H9 (cell line): Measurements from ENCODE around the gene LEMD1. TPM values are rescaled to one million over a fixed set of nuclear protein-coding genes. Genes with fewer than 3 reads are reported as not detected.
A peak's percentile ranks its signal among the peaks of the same experiment; 100 is the strongest.

Experiments
- DNase-seq: peaks from one replicate; pipeline ENCODE4 v3.0.0-alpha.2; 2017
- H2AFZ ChIP-seq: one replicate; pipeline ENCODE4 v1.6.1; 2013; ENCODE audit warnings: mild to moderate bottlenecking, low read length, control low read depth, moderate library complexity
- H2AK5ac ChIP-seq: 2 replicates; pipeline ENCODE4 v1.6.1; 2013; ENCODE audit warnings: low read length, control low read depth, mixed read lengths; ENCODE audit not compliant: insufficient read length
- H2BK120ac ChIP-seq: one replicate; pipeline ENCODE4 v1.6.1; 2013; ENCODE audit warnings: low read depth, mild to moderate bottlenecking, low read length, control low read depth, inconsistent platforms; ENCODE audit not compliant: poor library complexity, severe bottlenecking
- H2BK12ac ChIP-seq: 2 replicates; pipeline ENCODE4 v1.6.1; 2013; ENCODE audit warnings: low read length, control low read depth, mixed read lengths, low read depth; ENCODE audit not compliant: insufficient read length
- H2BK15ac ChIP-seq: 2 replicates; pipeline ENCODE4 v1.6.1; 2013; ENCODE audit warnings: low read depth, low read length, control low read depth
- H2BK20ac ChIP-seq: one replicate; pipeline ENCODE4 v1.6.1; 2013; ENCODE audit warnings: low read depth, mild to moderate bottlenecking, low read length, control low read depth, inconsistent platforms; ENCODE audit not compliant: poor library complexity, severe bottlenecking
- H2BK5ac ChIP-seq: 2 replicates; pipeline ENCODE4 v1.6.1; 2013; ENCODE audit warnings: low read length, control low read depth, mixed read lengths; ENCODE audit not compliant: insufficient read length
- H3K14ac ChIP-seq: 2 replicates; pipeline ENCODE4 v1.6.1; 2013; ENCODE audit warnings: low read length, control low read depth; ENCODE audit not compliant: insufficient read depth
- H3K18ac ChIP-seq: 2 replicates; pipeline ENCODE4 v1.6.1; 2013; ENCODE audit warnings: low read depth, mild to moderate bottlenecking, mixed read lengths, low read length, control low read depth; ENCODE audit not compliant: insufficient read length
- H3K23ac ChIP-seq: 2 replicates; pipeline ENCODE4 v1.6.1; 2013; ENCODE audit warnings: low read length, control low read depth, mixed read lengths, low read depth; ENCODE audit not compliant: insufficient read length
- H3K23me2 ChIP-seq: 2 replicates; pipeline ENCODE4 v1.6.1; 2013; ENCODE audit warnings: low read depth, mild to moderate bottlenecking, mixed read lengths, low read length, control low read depth; ENCODE audit not compliant: insufficient read length, poor library complexity, severe bottlenecking
- H3K27ac ChIP-seq: 2 replicates; pipeline ENCODE4 v1.5.1; 2013; ENCODE audit warnings: low read length, control low read depth, mixed read lengths, low read depth; ENCODE audit not compliant: insufficient read length
- H3K27me3 ChIP-seq: 2 replicates; pipeline ENCODE4 v1.6.1; 2013; ENCODE audit warnings: low read length, control low read depth, inconsistent platforms; ENCODE audit not compliant: insufficient read depth
- H3K4ac ChIP-seq: 2 replicates; pipeline ENCODE4 v1.6.1; 2013; ENCODE audit warnings: low read depth, mild to moderate bottlenecking, control low read depth, inconsistent platforms, low read length, moderate library complexity
- H3K4me1 ChIP-seq: 2 replicates; pipeline ENCODE4 v1.6.1; 2013; ENCODE audit warnings: low read length, control low read depth, inconsistent platforms; ENCODE audit not compliant: insufficient read depth
- H3K4me2 ChIP-seq: 2 replicates; pipeline ENCODE4 v1.6.1; 2013; ENCODE audit warnings: low read length, control low read depth, mixed read lengths; ENCODE audit not compliant: insufficient read length, insufficient read depth
- H3K56ac ChIP-seq: 2 replicates; pipeline ENCODE4 v1.6.1; 2013; ENCODE audit warnings: low read depth, mild to moderate bottlenecking, mixed read lengths, low read length, control low read depth; ENCODE audit not compliant: insufficient read length
- H3K79me1 ChIP-seq: 2 replicates; pipeline ENCODE4 v1.6.1; 2013; ENCODE audit warnings: low read depth, mild to moderate bottlenecking, moderate library complexity, low read length, control low read depth, inconsistent platforms; ENCODE audit not compliant: insufficient read depth, poor library complexity, severe bottlenecking
- H3K79me2 ChIP-seq: 2 replicates; pipeline ENCODE4 v1.6.1; 2013; ENCODE audit warnings: low read length, control low read depth, inconsistent platforms; ENCODE audit not compliant: insufficient read depth
- H3K9ac ChIP-seq: 2 replicates; pipeline ENCODE4 v1.6.1; 2013; ENCODE audit warnings: low read length, control low read depth, mixed read lengths; ENCODE audit not compliant: insufficient read length; ENCODE audit errors: extremely low read depth
- H3K9me3 ChIP-seq: one replicate; pipeline ENCODE4 v1.6.1; 2013; ENCODE audit warnings: low read depth, low read length, inconsistent platforms; ENCODE audit not compliant: control insufficient read depth
- H3T11ph ChIP-seq: one replicate; pipeline ENCODE4 v1.6.1; 2013; ENCODE audit warnings: mild to moderate bottlenecking, low read length, control low read depth, inconsistent platforms
- H4K20me1 ChIP-seq: one replicate; pipeline ENCODE4 v1.6.1; 2013; ENCODE audit not compliant: control insufficient read depth, insufficient read length, insufficient read depth
- H4K5ac ChIP-seq: 2 replicates; pipeline ENCODE4 v1.6.1; 2013; ENCODE audit warnings: low read depth, mild to moderate bottlenecking, mixed read lengths, low read length, control low read depth; ENCODE audit not compliant: insufficient read length
- H4K8ac ChIP-seq: replicated peaks from 2 replicates; pipeline ENCODE4 v1.6.1; 2013; ENCODE audit warnings: low read length, control low read depth, mixed read lengths, low read depth; ENCODE audit not compliant: insufficient read length
- H4K91ac ChIP-seq: 2 replicates; pipeline ENCODE4 v1.6.1; 2013; ENCODE audit warnings: low read depth, mild to moderate bottlenecking, moderate library complexity, mixed read lengths, low read length, control low read depth; ENCODE audit not compliant: insufficient read length
- H3K27ac Mint-ChIP-seq, 3 experiments: 2 replicates in 2 of 3; 3 replicates in 1 of 3; pipeline ENCODE4 v1.8.0; 2020 to 2021; ENCODE audit warnings: mixed read lengths in 3 of 3, mild to moderate bottlenecking in 1 of 3, moderate library complexity in 1 of 3
- H3K27me3 Mint-ChIP-seq: 2 replicates; pipeline ENCODE4 v1.8.0; 2021; ENCODE audit warnings: low read depth, mild to moderate bottlenecking, moderate library complexity, mixed read lengths
- H3K36me3 Mint-ChIP-seq, 3 experiments: 2 replicates in 2 of 3; 3 replicates in 1 of 3; pipeline ENCODE4 v1.8.0; 2020 to 2021; ENCODE audit warnings: low read depth in 3 of 3, mixed read lengths in 3 of 3; ENCODE audit not compliant: insufficient read depth in 1 of 3
- H3K4me1 Mint-ChIP-seq, 2 experiments: 2 replicates each; pipeline ENCODE4 v1.8.0; 2020; ENCODE audit warnings: mixed read lengths in 2 of 2
- H3K4me3 Mint-ChIP-seq, 2 experiments: 2 replicates in 1 of 2; 3 replicates in 1 of 2; pipeline ENCODE4 v1.8.0; 2020 to 2021; ENCODE audit warnings: mild to moderate bottlenecking in 2 of 2, mixed read lengths in 2 of 2, moderate library complexity in 1 of 2
- H3K9me3 Mint-ChIP-seq, 2 experiments: 2 replicates in 1 of 2; 3 replicates in 1 of 2; pipeline ENCODE4 v1.8.0; 2020; ENCODE audit warnings: mild to moderate bottlenecking in 2 of 2, mixed read lengths in 2 of 2, moderate library complexity in 1 of 2
- WGBS: extraction: QIAGEN DNeasy Blood & Tissue Kit; methylation state at CpG from one replicate; pipeline ENCODE4 v1.1.7; 2013; ENCODE audit warnings: missing lambda C conversion rate, low lambda C conversion rate, mixed read lengths; ENCODE audit not compliant: insufficient read length; ENCODE audit errors: extremely low coverage; 5-methylcytosine and 5-hydroxymethylcytosine counted together
- total RNA-seq: library from RNA; stranded (reverse); gene quantifications from 2 replicates; pipeline ENCODE4 v1.2.1, GENCODE V29; 2021
- TF ChIP-seq, protein P1 (sequence below): fragments of 200-600 bp; sonication (generic); conservative IDR thresholded peaks from 3 replicates; pipeline ENCODE4 v1.8.0; 2021; ENCODE audit warnings: antibody characterized with exemption, mild to moderate bottlenecking

LEMD1 gene
- total RNA-seq, 1 experiment from 2014 or later, result 11.8 TPM

DNA sequence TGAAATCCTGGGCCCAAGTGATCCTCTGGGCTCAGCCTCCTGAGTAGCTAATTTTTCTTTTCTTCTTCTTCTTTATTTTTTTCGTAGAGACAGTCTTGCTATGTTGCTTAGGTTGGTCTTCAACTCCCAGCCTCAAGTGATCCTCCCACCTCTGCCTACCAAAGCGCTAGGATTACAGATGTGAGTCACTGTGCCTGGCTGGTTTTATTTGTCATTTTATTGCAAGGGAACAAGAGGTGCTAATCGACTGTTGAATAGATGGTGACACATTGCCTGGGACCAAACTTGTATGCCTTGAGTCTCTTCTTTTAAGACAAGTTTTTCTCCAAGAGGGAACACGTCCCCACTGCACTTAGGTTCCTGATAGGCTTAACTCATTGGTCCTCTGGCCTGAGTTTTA, 45.1 kb downstream of the LEMD1 start:
- H4K5ac ChIP-seq, result no peak overlapping the region
- Mint-ChIP-seq H3K4me3 (no peak overlapping the region), H3K36me3 (no peaks in the 10 kb centered on the region), H3K27me3 (peaks cover 10% of the 10 kb centered on the region), H3K4me1 (peaks cover 52 to 58% of the 10 kb centered on the region in 2 experiments), H3K9me3 (no peaks in the 10 kb centered on the region), H3K27ac (peak overlapping the region in 1 of 3 experiments; percentile 52; a peak in 1 of 7 replicates)
- H3K9ac ChIP-seq, result no peak overlapping the region
- no CpG with 5 or more reads among the region's 4 CpGs for WGBS
- H4K8ac ChIP-seq, result no peak overlapping the region
- H2BK15ac ChIP-seq, result no peak overlapping the region
- no peak overlapping the region for H3K56ac ChIP-seq
- H3K23me2 ChIP-seq, result no peaks in the 10 kb centered on the region
- no peak overlapping the region for H3K27ac ChIP-seq
- no peak overlapping the region for H2BK20ac ChIP-seq
- no peak overlapping the region for H3K4me2 ChIP-seq
- no peak overlapping the region for H2BK5ac ChIP-seq
- no peaks in the 10 kb centered on the region for H3K79me2 ChIP-seq
- H3K18ac ChIP-seq, result no peak overlapping the region
- H3K23ac ChIP-seq, result no peak overlapping the region
- H2AFZ ChIP-seq, result no peak overlapping the region
- no peak overlapping the region for H2BK12ac ChIP-seq
- H2AK5ac ChIP-seq, result no peak overlapping the region
- TF ChIP-seq, protein P1, sequence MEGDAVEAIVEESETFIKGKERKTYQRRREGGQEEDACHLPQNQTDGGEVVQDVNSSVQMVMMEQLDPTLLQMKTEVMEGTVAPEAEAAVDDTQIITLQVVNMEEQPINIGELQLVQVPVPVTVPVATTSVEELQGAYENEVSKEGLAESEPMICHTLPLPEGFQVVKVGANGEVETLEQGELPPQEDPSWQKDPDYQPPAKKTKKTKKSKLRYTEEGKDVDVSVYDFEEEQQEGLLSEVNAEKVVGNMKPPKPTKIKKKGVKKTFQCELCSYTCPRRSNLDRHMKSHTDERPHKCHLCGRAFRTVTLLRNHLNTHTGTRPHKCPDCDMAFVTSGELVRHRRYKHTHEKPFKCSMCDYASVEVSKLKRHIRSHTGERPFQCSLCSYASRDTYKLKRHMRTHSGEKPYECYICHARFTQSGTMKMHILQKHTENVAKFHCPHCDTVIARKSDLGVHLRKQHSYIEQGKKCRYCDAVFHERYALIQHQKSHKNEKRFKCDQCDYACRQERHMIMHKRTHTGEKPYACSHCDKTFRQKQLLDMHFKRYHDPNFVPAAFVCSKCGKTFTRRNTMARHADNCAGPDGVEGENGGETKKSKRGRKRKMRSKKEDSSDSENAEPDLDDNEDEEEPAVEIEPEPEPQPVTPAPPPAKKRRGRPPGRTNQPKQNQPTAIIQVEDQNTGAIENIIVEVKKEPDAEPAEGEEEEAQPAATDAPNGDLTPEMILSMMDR, result no peak
- no peaks in the 10 kb centered on the region for H4K20me1 ChIP-seq
- no peak overlapping the region for H2BK120ac ChIP-seq
- no peak overlapping the region for H3K4ac ChIP-seq
- H3K4me1 ChIP-seq, result peaks cover 21% of the 10 kb centered on the region; the same call in 1 of the 2 replicates
- H3K9me3 ChIP-seq, result no peaks in the 10 kb centered on the region
- H3K14ac ChIP-seq, result no peak overlapping the region
- H3K79me1 ChIP-seq, result no peaks in the 10 kb centered on the region
- no peaks in the 10 kb centered on the region for H3K27me3 ChIP-seq
- DNase-seq, result no peak
- H3T11ph ChIP-seq, result no peak overlapping the region
- H4K91ac ChIP-seq, result no peak overlapping the region
